ENCODE data around the gene BCAT1.

The BCAT1 gene

GRCh38 chr12:24839268-24839791 is 109.6 kb downstream of the BCAT1 start:
- H3K27ac ChIP-seq = no peak overlapping the region
- TF ChIP-seq ZFX (IDR thresholded peaks at IDR 0.05) (no peak), CTCF (conservative IDR thresholded peaks at IDR 0.05) (no peak)

GRCh38 chr12:24838531-24838950 is 110.4 kb downstream of the BCAT1 start:
- no peak overlapping the region for H3K27ac ChIP-seq
- TF ChIP-seq ZFX (IDR thresholded peaks at IDR 0.05) = no peak
- TF ChIP-seq CTCF (conservative IDR thresholded peaks at IDR 0.05) = no peak

- no peak overlapping the region for H3K27ac ChIP-seq
- TF ChIP-seq ZFX (IDR thresholded peaks at IDR 0.05) (no peak), CTCF (conservative IDR thresholded peaks at IDR 0.05) (no peak)
Observed at GRCh38 chr12:24835377-24835776, 113.5 kb downstream of the BCAT1 start.

GRCh38 chr12:24833513-24833912 is 115.4 kb downstream of the BCAT1 start:
- TF ChIP-seq CTCF (conservative IDR thresholded peaks at IDR 0.05) (no peak), ZFX (IDR thresholded peaks at IDR 0.05) (no peak)
- H3K27ac ChIP-seq = no peak overlapping the region

GRCh38 chr12:24823808-24824515 is 124.9 kb downstream of the BCAT1 start:
- H3K27ac ChIP-seq = no peak overlapping the region
- TF ChIP-seq ZFX (IDR thresholded peaks at IDR 0.05) (no peak), CTCF (conservative IDR thresholded peaks at IDR 0.05) (no peak)

GRCh38 chr12:24822121-24822899 is 126.6 kb downstream of the BCAT1 start:
- TF ChIP-seq CTCF (conservative IDR thresholded peaks at IDR 0.05) (no peak), ZFX (IDR thresholded peaks at IDR 0.05) (no peak)

GRCh38 chr12:24821691-24822090 is 127.2 kb downstream of the BCAT1 start:
- no peak overlapping the region for H3K27ac ChIP-seq
- TF ChIP-seq ZFX (IDR thresholded peaks at IDR 0.05) = no peak
- TF ChIP-seq CTCF (conservative IDR thresholded peaks at IDR 0.05) = no peak

More at GRCh38 chr12:24822121-24822899, 126.6 kb downstream of the BCAT1 start:
- H3K27ac ChIP-seq = no peak overlapping the region
